GM18499 (cell line): ENCODE results near the gene DBN1.
A peak's percentile ranks its signal among the peaks of the same experiment; 100 is the strongest.

ENCODE experiments used
- ATAC-seq: cut with Tn5 transposase; IDR thresholded peaks from one replicate; pipeline ENCODE4 v1.9.1; 2021; ENCODE audit warnings: moderate number of reproducible peaks; ENCODE audit not compliant: insufficient read depth, unreplicated experiment

Gene DBN1

GRCh38 chr5:177457852-177458681 lies 15.4 kb downstream of the DBN1 start:
- ATAC-seq: no peak

GRCh38 chr5:177456976-177457851 lies 16.2 kb downstream of the DBN1 start:
- ATAC-seq: peak; percentile 53

- ATAC-seq: no peak
These were observed 16.9 kb downstream of the DBN1 start for GRCh38 chr5:177456591-177456964.

GRCh38 chr5:177455661-177456590 lies 17.5 kb downstream of the DBN1 start:
- no peak for ATAC-seq

GRCh38 chr5:177455036-177455660 lies 18.3 kb downstream of the DBN1 start:
- no peak for ATAC-seq

GRCh38 chr5:177454397-177455035 lies 18.9 kb downstream of the DBN1 start:
- ATAC-seq: no peak

GRCh38 chr5:177453852-177454396 lies 19.5 kb downstream of the DBN1 start:
- ATAC-seq: no peak

GRCh38 chr5:177452688-177453638 lies 20.5 kb downstream of the DBN1 start:
- no peak for ATAC-seq

- ATAC-seq: no peak
These were observed 22.6 kb downstream of the DBN1 start for GRCh38 chr5:177450667-177451424.

GRCh38 chr5:177449140-177450061 lies 24.0 kb downstream of the DBN1 start:
- no peak for ATAC-seq

- no peak for ATAC-seq
These were observed 25.0 kb downstream of the DBN1 start for GRCh38 chr5:177448244-177448950.

- no peak for ATAC-seq
These were observed 25.7 kb downstream of the DBN1 start for GRCh38 chr5:177447611-177448243.

- ATAC-seq: no peak
These were observed 26.3 kb downstream of the DBN1 start for GRCh38 chr5:177447066-177447610.

GRCh38 chr5:177446200-177447065 lies 27.0 kb downstream of the DBN1 start, which contains the start of gene PRR7:
Gene PRR7, plus strand, starts transcription at chr5:177446814. Its CDS starts 8,254 bp downstream, at chr5:177455068.
- ATAC-seq: no peak
